ENCODE measurements around the gene ATP8B1. TPM values are rescaled to one million over a fixed set of nuclear protein-coding genes. Genes with fewer than 3 reads are reported as not detected.

ATP8B1 gene
- total RNA-seq, 1 experiment from 2014 or later, result 1.1 TPM

DNA sequence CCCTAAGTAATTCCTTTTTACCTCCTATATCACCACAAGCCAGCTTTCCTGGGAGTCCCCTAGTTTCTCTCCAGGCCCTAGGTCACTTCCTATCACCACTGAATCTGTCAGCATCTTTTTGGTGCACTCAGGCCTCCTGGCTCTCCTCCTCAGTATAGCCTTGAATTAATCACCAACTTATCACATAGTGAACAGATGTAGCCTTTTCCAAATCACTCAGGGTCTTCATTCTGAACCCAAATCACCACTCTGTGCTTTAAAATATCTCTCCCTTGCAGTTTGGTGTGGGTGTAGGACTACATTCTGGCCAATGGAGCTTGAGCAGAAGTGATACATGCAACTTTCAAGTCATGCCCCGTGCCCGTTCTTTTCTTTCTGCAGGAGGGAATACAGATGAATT, 29.6 kb upstream of the ATP8B1 start:
- Histone ChIP-seq H3K27me3 (ENCODE audit: insufficient read depth, low read length) (no peaks in the 10 kb centered on the region), H2BK12ac (ENCODE audit: insufficient read length, low read depth, low read length) (no peak overlapping the region), H3K27ac (ENCODE audit: insufficient read length, low read depth, low read length) (no peak overlapping the region), H3K23ac (ENCODE audit: insufficient read length, low read depth, low read length) (no peak overlapping the region), H3K9ac (ENCODE audit: extremely low read depth, insufficient read length, low read length) (no peak overlapping the region), H2BK20ac (ENCODE audit: low read depth, low read length, poor library complexity, severe bottlenecking) (no peak overlapping the region), H2BK15ac (ENCODE audit: low read depth, low read length) (no peak overlapping the region), H2AK5ac (ENCODE audit: insufficient read length, low read length) (no peak overlapping the region), H3K79me2 (ENCODE audit: insufficient read depth, low read length) (no peaks in the 10 kb centered on the region), H4K8ac (replicated peaks; ENCODE audit: insufficient read length, low read depth, low read length) (no peak overlapping the region), H3T11ph (ENCODE audit: low read length) (no peak overlapping the region), H3K56ac (ENCODE audit: insufficient read length, low read depth, low read length) (no peak overlapping the region), H3K9me3 (ENCODE audit: control insufficient read depth, low read depth, low read length) (no peaks in the 10 kb centered on the region), H3K4me1 (ENCODE audit: insufficient read depth, low read length) (peaks cover 1% of the 10 kb centered on the region; the same call in 1 of the 2 replicates), H4K5ac (ENCODE audit: insufficient read length, low read depth, low read length) (no peak overlapping the region), H3K4me2 (ENCODE audit: insufficient read depth, insufficient read length, low read length) (no peak overlapping the region), H3K23me2 (ENCODE audit: insufficient read length, low read depth, low read length, poor library complexity, severe bottlenecking) (no peaks in the 10 kb centered on the region), H4K91ac (ENCODE audit: insufficient read length, low read depth, low read length) (no peak overlapping the region), H2BK5ac (ENCODE audit: insufficient read length, low read length) (no peak overlapping the region), H3K14ac (ENCODE audit: insufficient read depth, low read length) (no peak overlapping the region), H2BK120ac (ENCODE audit: low read depth, low read length, poor library complexity, severe bottlenecking) (no peak overlapping the region), H2AFZ (ENCODE audit: low read length) (no peak overlapping the region), H3K4ac (ENCODE audit: low read depth, low read length) (no peak overlapping the region), H4K20me1 (ENCODE audit: control insufficient read depth, insufficient read depth, insufficient read length) (no peaks in the 10 kb centered on the region), H3K79me1 (ENCODE audit: insufficient read depth, low read depth, low read length, poor library complexity, severe bottlenecking) (no peaks in the 10 kb centered on the region), H3K18ac (ENCODE audit: insufficient read length, low read depth, low read length) (no peak overlapping the region)
- TF ChIP-seq, protein P1, sequence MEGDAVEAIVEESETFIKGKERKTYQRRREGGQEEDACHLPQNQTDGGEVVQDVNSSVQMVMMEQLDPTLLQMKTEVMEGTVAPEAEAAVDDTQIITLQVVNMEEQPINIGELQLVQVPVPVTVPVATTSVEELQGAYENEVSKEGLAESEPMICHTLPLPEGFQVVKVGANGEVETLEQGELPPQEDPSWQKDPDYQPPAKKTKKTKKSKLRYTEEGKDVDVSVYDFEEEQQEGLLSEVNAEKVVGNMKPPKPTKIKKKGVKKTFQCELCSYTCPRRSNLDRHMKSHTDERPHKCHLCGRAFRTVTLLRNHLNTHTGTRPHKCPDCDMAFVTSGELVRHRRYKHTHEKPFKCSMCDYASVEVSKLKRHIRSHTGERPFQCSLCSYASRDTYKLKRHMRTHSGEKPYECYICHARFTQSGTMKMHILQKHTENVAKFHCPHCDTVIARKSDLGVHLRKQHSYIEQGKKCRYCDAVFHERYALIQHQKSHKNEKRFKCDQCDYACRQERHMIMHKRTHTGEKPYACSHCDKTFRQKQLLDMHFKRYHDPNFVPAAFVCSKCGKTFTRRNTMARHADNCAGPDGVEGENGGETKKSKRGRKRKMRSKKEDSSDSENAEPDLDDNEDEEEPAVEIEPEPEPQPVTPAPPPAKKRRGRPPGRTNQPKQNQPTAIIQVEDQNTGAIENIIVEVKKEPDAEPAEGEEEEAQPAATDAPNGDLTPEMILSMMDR (conservative IDR thresholded peaks at IDR 0.05), result no peak
- Mint-ChIP-seq H3K27ac (no peak overlapping the region), H3K9me3 (no peaks in the 10 kb centered on the region; a peak in 1 of 5 replicates), H3K4me3 (no peak overlapping the region), H3K27me3 (ENCODE audit: low read depth) (no peaks in the 10 kb centered on the region; the same call in 1 of the 2 replicates), H3K36me3 (ENCODE audit: insufficient read depth in 1 of 3, low read depth in 3 of 3) (peaks cover 0 to 2% (median 0%) of the 10 kb centered on the region in 3 experiments; a peak in 1 of 7 replicates), H3K4me1 (0 out of 4 replicates have a peak, but pooled peaks cover 0 to under 1% of the 10 kb centered on the region in 2 experiments)
- WGBS (ENCODE audit: extremely low coverage, insufficient read length, low lambda C conversion rate), result no CpG with 5 or more reads among the region's 2 CpGs
- no peak for DNase-seq

Measured in H9 (cell line).